ENCODE measurements around the gene IFRD2.

IFRD2 gene

GRCh38 chr3:50292159-50293078, at the start of gene IFRD2:
TSS of gene IFRD2 (minus strand) at chr3:50292429. CDS start at chr3:50292274, 155 bp downstream.
- DNase-seq: peak; percentile 95 to 97

GRCh38 chr3:50341537-50341936, 49.3 kb upstream of the IFRD2 start:
- DNase-seq: no peak

GRCh38 chr3:50340448-50341329, 48.5 kb upstream of the IFRD2 start, which contains the start of gene RASSF1:
TSS of gene RASSF1 (minus strand) at chr3:50340836. CDS start at chr3:50340805, 31 bp downstream.
- DNase-seq: peak; percentile 64 to 93

GRCh38 chr3:50340147-50340447, 47.9 kb upstream of the IFRD2 start:
- no peak for DNase-seq

- DNase-seq: no peak
These were observed 47.4 kb upstream of the IFRD2 start for GRCh38 chr3:50339485-50340146.

- DNase-seq: peak; percentile 53 to 67
These were observed 46.7 kb upstream of the IFRD2 start for GRCh38 chr3:50338965-50339364.

- peak; percentile 98 to 99 for DNase-seq
These were observed 45.1 kb upstream of the IFRD2 start for GRCh38 chr3:50337175-50337861.

GRCh38 chr3:50336452-50337174, 44.4 kb upstream of the IFRD2 start:
- no peak for DNase-seq

GRCh38 chr3:50334339-50335075, 42.3 kb upstream of the IFRD2 start:
- DNase-seq: no peak

- DNase-seq: no peak
These were observed 41.6 kb upstream of the IFRD2 start for GRCh38 chr3:50333744-50334328.

GRCh38 chr3:50331364-50331907, 39.2 kb upstream of the IFRD2 start:
- DNase-seq: no peak

- no peak for DNase-seq
These were observed 38.1 kb upstream of the IFRD2 start for GRCh38 chr3:50330330-50330729.

GRCh38 chr3:50327943-50328691, 35.9 kb upstream of the IFRD2 start, which contains the start of gene TUSC2:
TSS of gene TUSC2 (minus strand) at chr3:50328223. CDS start at chr3:50328099, 124 bp downstream.
- DNase-seq: peak; percentile 94

- no peak for DNase-seq
These were observed 34.9 kb upstream of the IFRD2 start for GRCh38 chr3:50327129-50327528.

- no peak for DNase-seq
These were observed 33.9 kb upstream of the IFRD2 start for GRCh38 chr3:50326182-50326541.

- DNase-seq: peak in 1 of 2 experiments; percentile 19
These were observed 33.4 kb upstream of the IFRD2 start for GRCh38 chr3:50325497-50326181.

- no peak for DNase-seq
These were observed 32.9 kb upstream of the IFRD2 start for GRCh38 chr3:50325113-50325480.

GRCh38 chr3:50324351-50325112, 32.3 kb upstream of the IFRD2 start:
- DNase-seq: peak; percentile 48 to 78
